Activated CD8-positive, alpha-beta memory T cell treated with anti-CD3 and anti-CD28 coated beads, Interleukin-2, amount 50 U/mL, for 24 hours (primary cell): ENCODE results near the gene C14orf119.

Experiments
- DNase-seq: peaks from one replicate; pipeline ENCODE4 v3.0.0-alpha.2; 2020; ENCODE audit errors: extremely low read depth

The C14orf119 gene

GRCh38 chr14:23095196-23096108, at the start of gene C14orf119:
TSS of gene C14orf119 (plus strand) at chr14:23095505. CDS start at chr14:23097659, 2,154 bp downstream.
- DNase-seq = peak; percentile 99

GRCh38 chr14:23047034-23047634, 48.2 kb upstream of the C14orf119 start:
- no peak for DNase-seq

GRCh38 chr14:23047751-23048693, 47.3 kb upstream of the C14orf119 start:
- DNase-seq = no peak

GRCh38 chr14:23049011-23049410, 46.3 kb upstream of the C14orf119 start:
- no peak for DNase-seq

GRCh38 chr14:23051141-23052057, 43.9 kb upstream of the C14orf119 start:
- DNase-seq = no peak

GRCh38 chr14:23052182-23052623, 43.1 kb upstream of the C14orf119 start:
- DNase-seq = no peak

GRCh38 chr14:23052671-23053070, 42.6 kb upstream of the C14orf119 start:
- DNase-seq = no peak

- DNase-seq = no peak
These were observed 41.9 kb upstream of the C14orf119 start for GRCh38 chr14:23053426-23053825.

GRCh38 chr14:23054000-23054811, 41.1 kb upstream of the C14orf119 start:
- no peak for DNase-seq

- DNase-seq = no peak
These were observed 40.2 kb upstream of the C14orf119 start for GRCh38 chr14:23055147-23055550.

- no peak for DNase-seq
These were observed 39.6 kb upstream of the C14orf119 start for GRCh38 chr14:23055621-23056144.

GRCh38 chr14:23056145-23056955, 39.0 kb upstream of the C14orf119 start:
- no peak for DNase-seq

GRCh38 chr14:23056956-23057756, 38.1 kb upstream of the C14orf119 start, which contains the start of gene CDH24:
TSS of gene CDH24 (minus strand) at chr14:23057520. CDS start at chr14:23055733, 1,787 bp downstream.
- DNase-seq = no peak

- DNase-seq = peak; percentile 68
These were observed 37.3 kb upstream of the C14orf119 start for GRCh38 chr14:23057757-23058653.

GRCh38 chr14:23058654-23059504, 36.4 kb upstream of the C14orf119 start:
- DNase-seq = no peak
